IPS-NIHi7 (cell line): ENCODE results near the gene STRC.
"Not testable (repeated sequence)": the region's sequence is repeated elsewhere in the genome, so short reads cannot be mapped to it uniquely, and the experiment has no call there.

Experiments
- DNase-seq: peaks from one replicate; pipeline ENCODE4 v3.0.0; 2012; ENCODE audit warnings: mixed read lengths; ENCODE audit errors: extremely low spot score

Gene STRC

GRCh38 chr15:43563793-43564192, 54.8 kb downstream of the STRC start:
- DNase-seq = not testable (repeated sequence)

- DNase-seq = not testable (repeated sequence)
Observed at GRCh38 chr15:43562753-43563152, 55.8 kb downstream of the STRC start.

- no peak for DNase-seq
Observed at GRCh38 chr15:43552986-43553385, 65.6 kb downstream of the STRC start.

- no peak for DNase-seq
Observed at GRCh38 chr15:43552256-43552655, 66.3 kb downstream of the STRC start.

- no peak for DNase-seq
Observed at GRCh38 chr15:43550527-43551363, 67.9 kb downstream of the STRC start.
